Endometrial microvascular endothelial cells (primary cell): ENCODE data around the gene PCGF2. TPM values are rescaled to one million over a fixed set of nuclear protein-coding genes. Genes with fewer than 3 reads are reported as not detected.

ENCODE experiments used
- in situ Hi-C: cut with HindIII; loops from 2 replicates; pipeline ENCODE4 v1.10.0; 2017; ENCODE audit warnings: low sequenced_read_pairs, low pct_unique_long_range_greater_than_20kb; ENCODE audit errors: inconsistent ontology term
- total RNA-seq: library from RNA; depleted of rRNA; stranded (reverse); fragments of >200 nt; gene quantifications from one replicate; pipeline ENCODE4 v1.2.3, GENCODE V29; 2015; ENCODE audit errors: inconsistent ontology term

Gene PCGF2
- total RNA-seq, 1 donor from 2014 or later, result 7.2 TPM

DNA sequence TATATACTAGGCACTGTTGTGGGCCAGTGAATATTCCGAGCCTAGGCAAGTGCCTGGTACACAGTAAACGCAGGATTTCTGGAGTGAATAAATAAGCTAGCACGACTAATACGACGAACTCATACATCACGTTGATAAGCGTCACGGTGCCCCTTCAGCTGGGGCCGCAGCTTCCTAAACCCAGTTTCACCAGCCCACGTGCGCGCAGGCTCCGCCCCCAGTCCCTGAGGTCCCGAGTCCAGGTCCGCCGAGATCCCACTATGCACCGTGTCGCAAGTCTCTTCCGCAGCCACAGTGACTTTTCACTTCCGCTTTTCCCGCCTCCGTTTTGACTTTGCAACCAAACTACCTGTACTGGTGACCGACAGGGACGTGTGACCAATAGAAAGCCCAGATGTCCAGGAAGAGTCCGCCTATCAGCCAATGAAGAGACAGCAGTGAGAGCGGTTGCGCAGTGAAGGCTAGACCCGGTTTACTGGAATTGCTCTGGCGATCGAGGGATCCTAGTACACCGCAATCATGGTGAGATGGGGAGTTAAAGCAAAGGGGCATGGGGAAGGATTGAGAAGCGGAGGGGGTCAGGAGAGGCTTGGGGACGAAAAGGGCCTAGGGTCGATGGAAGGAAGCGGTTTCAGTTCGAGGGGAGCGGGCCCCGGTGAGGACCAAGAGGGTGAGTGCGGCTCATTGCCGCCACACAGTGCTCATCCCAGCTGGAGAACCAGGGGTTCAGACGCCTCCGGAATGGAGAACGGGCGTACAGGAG lies 4.4 kb upstream of the PCGF2 start, which contains the start of gene PSMB3:
TSS of gene PSMB3 (plus strand) at position 434 of the 763 bp plus-strand sequence. CDS start at position 520, 86 bp downstream.
- in situ Hi-C loops, result no loop called here

DNA sequence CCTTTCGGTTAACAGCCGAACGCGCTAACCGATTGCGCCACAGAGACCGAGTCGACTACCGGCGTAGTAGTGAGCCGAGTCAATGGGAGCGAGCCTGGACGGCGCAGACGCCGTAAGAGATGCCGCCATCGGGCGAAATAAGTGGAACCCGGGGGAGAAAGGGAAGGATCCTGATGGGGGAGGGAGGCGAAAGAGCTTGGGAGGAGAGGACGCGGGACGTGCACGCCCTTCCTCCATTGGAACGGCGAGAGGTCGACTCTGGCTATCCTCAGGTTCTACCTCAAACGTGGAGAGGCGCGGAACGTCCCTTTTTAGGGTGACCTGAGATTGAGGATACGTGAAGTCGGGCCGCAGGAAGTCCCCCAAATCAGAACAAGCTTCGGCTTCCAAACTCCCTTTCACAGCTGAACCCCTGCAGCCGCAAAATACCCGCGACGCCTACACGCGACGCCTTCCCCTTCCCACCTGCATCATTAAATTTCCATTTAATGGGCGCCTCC lies 3.7 kb upstream of the PCGF2 start:
- in situ Hi-C loops, result no loop called here

DNA sequence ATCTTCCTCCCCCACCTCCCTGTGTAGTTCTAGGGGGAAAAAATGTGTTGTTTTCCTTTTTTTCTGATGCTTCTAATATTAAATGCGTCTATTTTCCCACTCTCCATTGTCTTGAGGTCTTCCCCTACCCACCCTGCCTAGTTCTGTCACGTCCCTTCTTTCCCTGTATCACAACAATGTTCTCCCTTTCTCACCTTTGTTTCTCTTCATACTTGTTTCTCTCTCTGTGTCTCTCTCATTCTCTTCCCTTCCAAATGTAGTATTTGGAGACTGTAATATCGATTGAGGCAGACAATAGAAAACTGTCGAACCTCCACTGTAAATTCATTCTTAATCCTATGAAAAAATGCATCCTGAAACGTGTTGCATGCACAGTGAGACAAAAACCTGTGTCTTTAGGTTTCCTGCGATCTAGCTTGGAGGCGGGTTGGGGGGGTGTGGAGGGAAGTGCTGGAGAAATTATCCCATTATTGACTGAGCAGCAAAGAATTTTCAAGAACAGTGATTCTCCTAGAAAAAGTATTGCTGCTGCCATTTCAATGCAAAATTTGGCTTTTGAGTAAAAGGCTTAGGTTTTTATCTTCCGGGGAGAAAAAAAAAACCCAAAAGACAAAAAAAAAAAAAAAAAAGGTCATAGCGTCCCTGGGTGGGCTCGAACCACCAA lies 3.1 kb upstream of the PCGF2 start:
- in situ Hi-C loops, result no loop called here

DNA sequence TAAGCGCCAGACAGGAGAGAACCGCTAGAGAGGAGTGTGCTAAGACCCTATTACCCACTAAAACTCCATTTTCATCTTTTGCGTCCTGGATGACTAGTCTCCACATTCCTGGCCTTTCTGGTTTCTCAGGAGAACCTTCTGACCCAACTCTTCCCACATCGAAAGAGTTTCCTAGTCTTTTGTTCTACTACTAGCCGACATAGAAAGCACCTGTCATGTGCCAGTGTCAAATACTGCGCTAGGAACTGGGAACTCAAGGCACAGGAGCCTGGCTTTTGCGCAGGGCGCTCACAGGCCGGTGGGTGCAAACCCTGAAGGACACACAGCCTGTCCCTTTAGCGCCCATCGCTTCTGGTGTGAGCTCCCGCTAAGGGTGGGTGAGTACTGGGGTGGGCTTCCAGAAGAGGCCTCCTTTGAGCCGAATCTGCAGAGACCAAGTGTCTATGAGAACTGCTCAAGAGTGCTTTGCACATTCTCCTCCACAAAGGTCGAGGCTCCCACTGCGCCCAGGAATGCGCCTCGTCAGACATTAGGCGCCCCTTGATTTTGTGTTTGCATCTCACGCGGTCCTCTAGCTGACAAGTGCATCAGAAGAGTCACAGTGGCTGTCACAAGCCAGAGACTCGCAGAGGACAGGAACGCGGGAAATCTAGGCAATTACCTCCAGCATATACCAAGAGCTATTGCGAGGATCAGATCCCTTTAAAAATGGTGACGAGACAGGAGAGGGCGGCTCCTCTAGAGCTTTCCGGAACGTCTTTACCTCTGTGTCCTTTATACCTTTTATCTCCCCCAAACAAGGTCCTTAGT lies 2.4 kb upstream of the PCGF2 start:
- in situ Hi-C loops, result no loop called here

DNA sequence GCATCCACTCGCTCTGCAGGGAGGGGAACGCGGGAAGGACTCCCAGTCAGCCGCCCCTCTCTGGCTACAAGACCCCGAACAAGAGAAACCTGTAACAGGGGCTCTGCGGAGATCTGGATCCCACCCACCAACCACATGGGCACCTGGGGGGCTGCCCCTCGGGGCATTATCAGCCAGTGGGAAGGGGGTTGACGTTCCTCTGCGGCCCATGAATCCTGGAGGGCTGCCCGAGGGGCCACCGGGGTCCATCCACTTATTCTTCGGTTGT lies 1.8 kb upstream of the PCGF2 start:
- in situ Hi-C loops, result no loop called here

DNA sequence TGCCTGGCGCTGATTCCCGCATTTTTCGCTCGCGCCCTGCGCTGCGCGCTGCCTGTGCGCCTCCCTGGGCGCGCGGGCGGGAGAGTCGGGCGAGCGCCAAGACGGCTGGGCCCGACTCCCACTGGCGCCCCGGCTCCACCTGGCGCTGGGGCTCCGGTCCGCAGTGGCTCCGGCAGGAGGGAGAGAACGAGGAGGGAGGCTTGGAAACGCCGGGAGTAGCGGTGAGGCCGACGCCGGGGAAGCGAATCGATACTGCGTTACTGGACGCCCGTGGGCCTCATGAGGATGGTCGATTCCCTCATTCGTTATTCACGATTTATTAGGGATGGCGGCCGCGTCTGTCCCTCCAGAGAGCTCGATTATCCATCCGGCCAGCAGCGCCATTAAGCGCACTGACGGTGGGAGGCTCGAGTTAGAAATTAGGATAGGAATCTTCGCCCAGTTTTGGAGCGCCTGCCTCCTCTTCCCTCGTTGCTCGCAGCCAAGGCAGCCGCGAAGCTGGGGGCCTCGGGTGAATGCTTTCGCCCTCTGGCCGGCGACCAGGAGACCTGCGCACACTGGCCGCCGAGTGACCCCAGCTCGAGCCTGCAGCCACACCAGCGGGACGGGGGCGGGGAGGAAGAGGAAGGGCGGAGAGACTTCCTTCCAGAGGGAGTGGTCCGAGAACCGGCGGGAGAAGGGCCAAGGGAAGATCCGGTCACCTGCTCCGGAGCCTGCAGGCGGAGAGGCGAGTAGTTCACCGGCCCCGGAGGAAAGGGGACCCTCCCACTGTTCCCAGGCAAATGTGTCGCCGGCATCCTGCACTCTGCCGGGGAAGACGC lies 1.3 kb upstream of the PCGF2 start:
- in situ Hi-C loops, result no loop called here

DNA sequence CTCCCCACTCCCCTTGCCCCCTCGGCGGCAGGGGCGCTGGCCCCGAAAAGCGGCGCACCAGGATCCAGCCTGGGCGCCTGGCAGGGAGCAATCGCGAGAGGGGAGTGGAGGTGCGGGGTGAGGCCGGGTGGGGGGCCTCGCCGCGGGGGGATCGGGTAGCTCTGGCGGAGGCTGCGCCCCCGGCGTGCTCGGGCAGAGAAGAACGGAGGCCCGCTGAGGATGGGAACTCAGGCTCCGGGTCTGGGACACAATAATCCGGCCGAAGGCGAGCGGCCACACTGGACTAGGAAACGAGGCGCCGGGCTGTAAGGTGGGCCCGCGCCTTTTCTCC lies 721 bp upstream of the PCGF2 start:
- in situ Hi-C loops, result no loop called here

DNA sequence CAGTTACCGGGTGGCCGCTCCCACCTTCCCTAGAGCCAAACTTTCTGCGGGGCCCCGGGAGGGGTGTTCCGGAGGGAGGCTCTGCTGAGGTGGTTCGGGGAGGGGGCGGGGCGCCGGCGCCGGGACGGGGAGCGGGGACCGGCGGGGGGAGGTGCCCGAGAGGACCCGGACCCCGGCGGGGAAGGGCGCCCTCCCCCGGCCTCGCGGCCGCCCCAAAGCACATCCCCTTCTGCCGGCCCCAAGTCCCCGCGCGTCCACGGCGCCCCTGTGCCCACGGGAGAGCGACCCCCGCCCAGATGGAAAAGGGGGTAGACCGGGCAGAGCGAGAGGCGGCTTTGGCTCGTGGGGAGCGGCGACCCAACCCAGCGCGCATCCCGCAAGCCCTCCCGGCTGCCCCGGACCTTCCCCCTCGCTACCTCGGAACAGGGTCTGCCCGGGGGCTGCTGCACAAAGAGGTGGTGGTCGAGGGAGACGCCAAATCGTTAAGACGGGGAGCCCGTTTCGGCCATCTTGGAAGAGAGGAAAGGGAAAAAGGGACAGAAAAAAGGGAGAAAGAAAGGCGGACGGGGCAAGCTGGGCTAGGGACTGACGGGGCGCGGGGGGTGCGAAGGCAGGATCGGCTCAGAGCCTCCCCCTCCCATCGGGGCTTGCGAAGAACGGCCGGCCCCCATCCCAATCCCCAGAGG lies 530 bp downstream of the PCGF2 start:
- in situ Hi-C loops, result no loop called here

DNA sequence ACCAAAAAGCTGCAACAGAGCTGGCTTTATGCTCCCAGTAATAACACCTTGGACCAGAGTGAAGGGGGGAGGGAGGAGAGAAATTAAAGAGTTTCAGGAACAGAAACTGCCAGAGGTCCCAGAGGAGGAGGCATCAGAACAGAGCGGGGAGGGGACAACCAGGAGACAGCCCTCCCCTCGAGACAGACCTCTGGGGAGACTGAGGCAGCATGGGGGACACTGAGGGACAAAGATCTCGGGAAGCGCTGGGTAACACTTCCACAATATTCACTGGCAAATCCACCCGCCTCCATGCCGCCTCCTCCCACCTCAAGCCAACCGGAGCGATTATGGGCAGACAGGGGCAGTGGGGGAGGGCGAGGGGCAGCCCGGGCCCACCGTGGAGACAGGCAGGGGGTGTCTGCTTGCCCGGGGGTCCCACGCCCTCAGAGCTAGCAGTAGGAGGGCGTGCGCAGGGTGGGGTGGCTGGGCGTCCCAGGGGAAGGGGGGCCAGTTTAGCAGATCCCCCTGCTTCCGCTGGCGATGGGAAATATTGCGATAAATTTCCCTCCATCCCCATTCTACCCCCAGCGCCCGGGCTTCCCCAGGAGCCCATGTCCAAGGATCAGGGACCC lies 1.2 kb downstream of the PCGF2 start:
- in situ Hi-C loops, result no loop called here

DNA sequence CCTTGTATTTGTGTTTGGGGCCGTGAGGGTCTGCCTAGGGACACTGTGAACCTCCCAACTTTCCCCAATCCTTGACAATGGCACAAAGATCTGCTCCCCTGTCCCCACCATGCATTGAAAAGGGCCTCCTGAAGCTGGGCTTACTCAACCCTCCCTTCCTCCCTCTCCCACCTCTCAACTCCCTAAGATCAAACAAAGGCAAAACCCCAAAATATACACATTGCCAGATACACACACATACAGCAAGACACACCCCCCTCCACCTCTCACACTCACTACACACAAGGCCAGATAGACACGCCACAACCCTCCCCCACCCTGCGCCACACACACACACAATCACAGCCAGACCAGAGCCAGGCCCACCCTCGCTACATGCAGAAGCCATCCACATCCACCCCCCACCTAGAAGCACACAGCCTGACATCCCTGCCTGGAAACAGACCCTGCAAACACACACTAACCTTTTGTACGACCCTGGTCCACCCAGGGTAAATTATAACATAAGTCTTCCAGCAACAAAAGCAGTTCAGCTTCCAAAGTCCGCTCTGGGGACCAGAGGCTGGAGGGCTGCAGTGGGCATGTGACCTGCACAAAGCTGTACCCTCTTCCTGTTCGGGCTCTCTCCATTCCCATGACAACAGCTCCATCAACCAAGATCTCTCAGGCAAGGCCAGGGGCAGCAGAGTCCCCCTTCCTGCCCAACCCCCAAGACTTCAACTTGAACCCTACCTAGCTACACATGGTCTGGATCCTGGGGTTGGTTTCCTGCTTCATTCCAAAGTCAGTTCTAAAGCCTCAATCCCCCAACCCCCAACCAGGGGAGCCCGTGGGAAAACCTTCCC lies 1.9 kb downstream of the PCGF2 start:
- in situ Hi-C loops, result no loop called here

DNA sequence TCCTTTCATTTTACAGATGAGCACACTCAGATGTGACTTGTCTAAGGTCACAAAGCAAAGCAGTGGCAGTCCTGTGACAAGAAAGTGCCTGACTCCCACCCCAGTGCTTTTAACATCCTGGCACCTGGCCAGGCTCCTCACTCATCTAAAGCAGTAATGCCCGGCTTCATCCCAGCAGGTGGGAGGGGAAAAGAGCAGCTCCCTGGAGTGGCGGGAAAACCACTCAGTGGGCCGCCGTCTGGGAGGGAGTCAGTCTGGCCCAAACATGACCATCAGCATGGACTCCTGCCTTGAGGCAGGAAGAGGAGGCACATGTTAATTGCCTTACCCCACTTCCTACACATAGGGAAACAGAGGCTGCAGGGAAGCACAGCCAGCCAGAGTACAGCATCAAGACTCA lies 2.6 kb downstream of the PCGF2 start:
- in situ Hi-C loops, result no loop called here

DNA sequence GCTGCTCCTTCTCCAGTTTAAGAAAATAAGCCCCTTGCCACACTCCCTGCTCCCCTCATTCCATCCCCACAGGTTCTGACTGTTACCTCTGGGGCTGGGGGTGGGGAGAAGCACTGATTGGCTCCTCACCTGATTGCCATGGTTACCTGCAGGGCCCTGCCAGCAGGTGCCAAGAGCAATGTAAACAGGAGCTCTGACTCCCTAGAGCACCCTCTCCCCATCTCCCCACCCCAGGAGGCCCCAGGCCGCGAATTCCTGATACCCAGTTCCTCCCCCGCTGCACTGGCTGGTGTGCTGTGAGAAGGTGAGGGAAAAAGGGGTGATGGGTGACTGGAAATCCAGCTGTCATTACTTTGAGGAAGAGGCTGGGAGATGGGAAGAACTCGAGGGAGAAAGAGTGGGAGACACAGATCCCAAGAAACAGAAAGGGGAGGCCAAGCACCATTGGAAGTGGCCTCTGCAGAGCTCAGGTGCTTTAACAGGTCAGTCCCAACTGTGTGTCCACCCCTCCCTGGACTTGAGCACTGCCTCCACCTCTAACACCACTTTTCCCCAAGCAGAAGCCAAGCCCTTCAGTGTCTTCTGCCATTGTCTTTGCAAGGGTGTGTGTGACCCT lies 4.5 kb downstream of the PCGF2 start:
- in situ Hi-C loops, result no loop called here

DNA sequence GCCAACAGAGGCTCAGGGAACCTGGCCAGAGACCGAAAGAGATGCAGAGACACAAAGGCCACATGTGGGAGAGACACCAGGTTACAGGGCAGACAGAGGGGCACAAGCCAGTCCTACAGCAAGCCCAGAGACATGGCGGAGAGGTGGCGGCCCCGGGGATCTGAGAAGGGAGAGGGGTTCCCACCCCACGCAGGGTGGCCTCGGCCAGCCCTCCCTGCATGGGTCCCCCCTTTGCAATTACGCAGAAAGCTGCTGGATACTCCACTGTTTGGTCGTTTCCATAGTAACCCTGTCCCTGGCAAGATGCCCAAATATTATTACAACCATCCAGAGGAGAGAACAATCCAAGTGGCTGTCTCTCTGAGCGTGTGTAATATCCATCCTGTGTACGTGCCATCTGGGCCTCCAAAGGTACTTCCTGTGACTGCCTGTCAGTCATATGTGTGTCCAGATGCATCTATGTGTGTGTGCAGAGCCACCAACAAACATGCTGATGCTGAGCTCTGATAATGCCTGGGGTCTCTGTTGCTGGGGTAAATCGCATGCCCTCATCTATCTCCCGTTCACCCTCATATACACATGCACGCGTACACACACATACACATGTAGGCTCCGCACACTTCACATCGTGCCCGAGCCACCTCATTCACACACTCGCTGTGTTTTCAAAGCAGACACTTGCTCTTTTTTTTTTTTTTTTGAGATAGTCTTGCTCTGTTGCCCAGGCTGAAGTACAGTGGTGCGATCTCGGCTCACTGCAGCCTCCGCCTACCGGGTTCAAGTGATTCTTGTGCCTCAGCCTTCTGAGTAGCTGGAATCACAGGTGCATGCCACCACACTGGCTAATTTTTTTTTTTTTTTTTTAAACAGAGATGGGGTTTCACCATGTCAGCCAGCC lies 5.5 kb downstream of the PCGF2 start:
- in situ Hi-C loops, result no loop called here

DNA sequence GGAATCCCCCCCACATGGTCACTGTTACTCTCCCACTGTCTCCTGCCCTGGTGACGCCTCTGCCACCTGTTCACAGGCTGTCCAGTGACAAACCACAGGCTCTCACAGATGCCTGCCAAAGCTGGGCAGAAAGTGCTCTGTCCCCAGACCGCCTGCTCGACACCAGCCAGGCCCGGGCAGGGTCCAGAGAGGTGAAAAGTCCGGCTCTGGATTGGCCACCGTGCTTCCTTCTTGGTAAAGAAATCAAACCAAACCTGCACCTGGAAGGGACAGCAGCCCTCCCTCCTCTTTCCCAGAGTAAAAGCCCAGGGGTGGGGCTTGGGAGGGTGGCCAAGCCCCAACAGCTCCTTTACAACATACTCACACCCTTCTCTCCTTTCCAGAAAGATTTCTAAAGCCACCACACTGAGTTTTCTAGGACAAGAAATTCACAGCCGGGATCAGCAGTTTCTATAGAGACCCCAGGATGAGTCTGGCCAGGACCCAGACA lies 6.2 kb downstream of the PCGF2 start:
- in situ Hi-C loops, result no loop called here

DNA sequence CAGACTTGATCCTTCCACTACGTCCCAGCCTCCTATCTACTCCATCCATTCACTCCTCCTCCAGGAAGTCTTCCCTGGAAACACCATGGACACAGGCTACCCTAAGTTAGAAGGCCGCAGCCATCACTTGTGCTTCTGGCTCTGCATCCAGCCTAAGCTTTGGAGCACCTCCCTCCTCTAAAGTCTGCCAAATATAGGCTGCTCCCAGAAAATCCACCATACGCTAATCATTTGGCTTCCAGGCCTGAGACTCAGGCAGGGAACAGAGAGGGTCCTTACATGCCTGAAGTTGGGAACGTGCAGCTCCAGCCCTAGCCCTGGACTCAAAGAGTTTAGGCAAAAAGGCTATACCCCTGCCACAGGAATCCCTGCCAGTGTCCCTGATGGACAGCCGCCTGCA lies 6.7 kb downstream of the PCGF2 start:
- in situ Hi-C loops, result no loop called here

DNA sequence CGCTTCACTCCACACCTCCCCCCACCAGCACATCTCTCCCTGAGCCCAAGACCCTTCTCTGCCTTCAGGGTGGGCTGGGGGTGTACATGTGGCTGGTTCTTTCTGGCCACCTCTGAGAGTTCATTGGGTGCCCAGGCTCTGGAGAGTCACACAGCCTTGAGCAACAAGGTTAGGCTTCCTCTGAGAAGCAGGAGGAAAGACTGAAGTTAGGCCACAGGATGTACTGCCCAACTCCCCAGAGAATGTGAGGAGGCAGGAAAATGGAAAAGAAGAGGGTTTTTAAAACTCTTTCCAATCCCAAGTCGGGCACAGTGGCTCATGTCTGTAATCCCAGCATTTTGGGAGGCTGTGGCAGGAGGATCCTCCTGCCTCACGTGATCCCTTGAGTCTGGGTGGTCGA lies 7.3 kb downstream of the PCGF2 start:
- in situ Hi-C loops, result no loop called here
